ENCODE data around the gene PLCG2. TPM values are rescaled to one million over a fixed set of nuclear protein-coding genes. Genes with fewer than 3 reads are reported as not detected.

The PLCG2 gene
- total and polyA plus RNA-seq, 2 of the 8 experiments (the other 6 are each of a cell fraction or from before 2014, with no cell fraction given) = 6.1 to 6.9 TPM

GRCh38 chr16:81838794-81839193 is 59.7 kb downstream of the PLCG2 start:
- Histone ChIP-seq H3K4me3 (ENCODE audit: extremely low read depth in 1 of 4, insufficient read depth in 2 of 4, low read depth in 3 of 4, low read length in 4 of 4) (no peak overlapping the region), H3K23ac (ENCODE audit: insufficient read length) (no peak overlapping the region), H3K27me3 (replicated peaks in 1 of 4; ENCODE audit: control insufficient read depth in 3 of 4, extremely low read depth in 1 of 4, insufficient read depth in 3 of 4, low read length in 3 of 4) (no peaks in the 10 kb centered on the region; a peak in 1 of 7 replicates), H2BK12ac (ENCODE audit: low read depth, low read length) (no peak overlapping the region), H4K8ac (ENCODE audit: extremely low read depth, insufficient read depth, low read length) (no peak overlapping the region), H3K79me2 (ENCODE audit: control insufficient read depth in 1 of 2, insufficient read depth in 2 of 2, low read length in 2 of 2) (no peaks in the 10 kb centered on the region), H2BK120ac (replicated peaks; ENCODE audit: low read depth, low read length) (no peak overlapping the region), H3K4ac (replicated peaks; ENCODE audit: insufficient read length, low read depth, low read length) (no peak overlapping the region), H3K4me1 (replicated peaks in 1 of 4; ENCODE audit: control insufficient read depth in 3 of 4, insufficient read depth in 4 of 4, low read length in 3 of 4) (no peaks in the 10 kb centered on the region; a peak in 1 of 7 replicates), H3K79me1 (ENCODE audit: low read depth, low read length) (no peaks in the 10 kb centered on the region), H3K9me3 (ENCODE audit: insufficient read depth in 2 of 2, low read depth in 1 of 2, low read length in 1 of 2) (no peaks in the 10 kb centered on the region; a peak in 1 of 4 replicates), H2BK5ac (ENCODE audit: low read depth, low read length) (no peak overlapping the region), H3K14ac (ENCODE audit: insufficient read length) (no peak overlapping the region), H4K20me1 (replicated peaks in 1 of 2; ENCODE audit: control insufficient read depth in 1 of 2, insufficient read depth in 2 of 2, low read length in 2 of 2) (no peaks in the 10 kb centered on the region), H3K56ac (replicated peaks; ENCODE audit: insufficient read length, low read depth, low read length) (no peak overlapping the region), H3K27ac (ENCODE audit: low read depth, low read length) (no peak overlapping the region), H3K36me3 (ENCODE audit: control insufficient read depth in 2 of 4, insufficient read depth in 4 of 4, low read length in 3 of 4) (no peaks in the 10 kb centered on the region), H4K5ac (ENCODE audit: insufficient read length, low read depth, low read length) (no peak overlapping the region), H2AK5ac (ENCODE audit: low read depth, low read length) (no peak overlapping the region), H2BK15ac (ENCODE audit: low read length) (no peak overlapping the region), H2AFZ (ENCODE audit: low read length) (no peak overlapping the region), H3K18ac (ENCODE audit: extremely low read depth, low read length) (no peak overlapping the region), H3K23me2 (ENCODE audit: low read depth, low read length) (no peaks in the 10 kb centered on the region), H2BK20ac (ENCODE audit: low read length) (no peak overlapping the region), H4K91ac (replicated peaks; ENCODE audit: insufficient read length, low read length) (no peak overlapping the region), H3K9ac (replicated peaks in 1 of 4; ENCODE audit: extremely low read depth in 1 of 4, low read depth in 3 of 4, low read length in 3 of 4) (no peak overlapping the region), H3K4me2 (ENCODE audit: insufficient read depth in 1 of 2, low read depth in 2 of 2, low read length in 2 of 2) (no peak overlapping the region)
- POLR2A ChIA-PET (ENCODE audit: partially characterized antibody) = no interaction called here
- WGBS, 2 experiments (ENCODE audit: extremely low coverage in 1 of 2, insufficient coverage in 1 of 2, insufficient read length in 1 of 2, insufficient replicate concordance in 2 of 2, low coverage in 1 of 2, low lambda C conversion rate in 2 of 2, missing lambda C conversion rate in 1 of 2) = 86% methylated on average over 4 of the region's 4 CpGs; no CpG with 5 or more reads in 1 of the 2 experiments
- FAIRE-seq = no peak
- CTCF ChIA-PET (ENCODE audit: partially characterized antibody) = no interaction called here
- DNase-seq (ENCODE audit: low read depth in 1 of 2, low spot score in 2 of 2) = no peak
- no peak for TF ChIP-seq SP1 (IDR thresholded peaks at IDR 0.05; ENCODE audit: low read depth, low read length)
- TF ChIP-seq SRF (IDR thresholded peaks at IDR 0.05; ENCODE audit: low read depth, low read length) = no peak
- TF ChIP-seq BRCA1 (IDR thresholded peaks at IDR 0.05; ENCODE audit: low read depth, low read length) = no peak
